MM.1S (cell line): ENCODE measurements around the gene UBE2J2.

Source experiments
- DNase-seq: peaks from one replicate; pipeline ENCODE4 v3.0.0-alpha.2; 2015
- H2AFZ ChIP-seq: fragments of 300-600 bp; sonication (generic); 2 replicates; pipeline ENCODE4 v1.6.0; 2016; ENCODE audit warnings: antibody characterized with exemption, low read length
- H3F3A ChIP-seq: fragments of 300-600 bp; sonication (generic); 2 replicates; pipeline ENCODE4 v1.6.1; 2016; ENCODE audit warnings: mild to moderate bottlenecking, antibody characterized with exemption, low read length, moderate library complexity, mixed read lengths; ENCODE audit not compliant: insufficient read depth
- H3K27ac ChIP-seq: fragments of 300-600 bp; sonication (generic); 2 replicates; pipeline ENCODE4 v1.5.1; 2016; ENCODE audit warnings: mild to moderate bottlenecking, low read length
- H3K27me3 ChIP-seq: fragments of 300-600 bp; sonication (generic); replicated peaks from 2 replicates; pipeline ENCODE4 v1.6.0; 2016; ENCODE audit warnings: low read length; ENCODE audit not compliant: insufficient read depth
- H3K36me3 ChIP-seq: fragments of 300-600 bp; sonication (generic); replicated peaks from 2 replicates; pipeline ENCODE4 v1.6.1; 2016; ENCODE audit warnings: mild to moderate bottlenecking, low read length, mixed read lengths; ENCODE audit not compliant: insufficient read depth
- H3K4me1 ChIP-seq: fragments of 300-600 bp; sonication (generic); 2 replicates; pipeline ENCODE4 v1.6.1; 2016; ENCODE audit warnings: low read length, mixed read lengths
- H3K4me2 ChIP-seq: fragments of 300-600 bp; sonication (generic); 2 replicates; pipeline ENCODE4 v1.6.0; 2016; ENCODE audit warnings: low read depth, low read length
- H3K4me3 ChIP-seq: fragments of 300-600 bp; sonication (generic); 2 replicates; pipeline ENCODE4 v1.5.1; 2016; ENCODE audit warnings: low read length, mixed read lengths
- H3K79me2 ChIP-seq: fragments of 300-600 bp; sonication (generic); 2 replicates; pipeline ENCODE4 v1.6.1; 2016; ENCODE audit warnings: mixed run types, low read length, mixed read lengths
- H3K9ac ChIP-seq: fragments of 300-600 bp; sonication (generic); 2 replicates; pipeline ENCODE4 v1.6.1; 2016; ENCODE audit warnings: low read length, mixed read lengths
- H3K9me2 ChIP-seq: fragments of 300-600 bp; sonication (generic); replicated peaks from 2 replicates; pipeline ENCODE4 v1.6.1; 2016; ENCODE audit warnings: mild to moderate bottlenecking, low read length, mixed read lengths; ENCODE audit not compliant: insufficient read depth
- H3K9me3 ChIP-seq: fragments of 300-600 bp; sonication (generic); replicated peaks from 2 replicates; pipeline ENCODE4 v1.6.1; 2016; ENCODE audit warnings: mild to moderate bottlenecking, low read length, mixed read lengths; ENCODE audit not compliant: insufficient read depth
- H4K20me1 ChIP-seq: fragments of 300-600 bp; sonication (generic); 2 replicates; pipeline ENCODE4 v1.6.1; 2016; ENCODE audit warnings: mild to moderate bottlenecking, low read length, moderate library complexity, mixed read lengths; ENCODE audit not compliant: insufficient read depth
- CTCF ChIP-seq: fragments of 300-600 bp; sonication (generic); IDR thresholded peaks from 2 replicates; pipeline ENCODE4 v1.5.1; 2016; ENCODE audit warnings: antibody characterized with exemption, low read length, mixed read lengths
- EZH2 ChIP-seq: fragments of 300-600 bp; sonication (generic); optimal IDR thresholded peaks from 2 replicates; pipeline ENCODE3; 2017; ENCODE audit warnings: low read depth, mild to moderate bottlenecking, antibody characterized with exemption, low read length, mixed read lengths
- EZH2phosphoT487 ChIP-seq: fragments of 300-600 bp; sonication (generic); IDR thresholded peaks from 2 replicates; pipeline ENCODE4 v1.6.1; 2018; ENCODE audit warnings: antibody characterized with exemption, low read length

UBE2J2 gene

GRCh38 chr1:1211541-1212441 lies 61.9 kb downstream of the UBE2J2 start:
- no peak for TF ChIP-seq CTCF
- TF ChIP-seq EZH2phosphoT487, result no peak
- Histone ChIP-seq H3K36me3 (no peaks in the 10 kb centered on the region), H3K4me2 (no peak overlapping the region), H3K9ac (no peak overlapping the region), H2AFZ (no peak overlapping the region), H3K27me3 (peaks cover 55% of the 10 kb centered on the region), H3K79me2 (no peaks in the 10 kb centered on the region), H3K27ac (no peak overlapping the region), H3K4me3 (no peak overlapping the region), H3F3A (0 out of 2 replicates have a peak, but pooled peaks cover 2% of the 10 kb centered on the region), H3K9me2 (no peaks in the 10 kb centered on the region), H3K4me1 (no peaks in the 10 kb centered on the region), H3K9me3 (no peaks in the 10 kb centered on the region), H4K20me1 (no peaks in the 10 kb centered on the region)
- DNase-seq, result no peak

- H3K9ac ChIP-seq, result no peak overlapping the region
Observed at GRCh38 chr1:1210726-1211540, 62.7 kb downstream of the UBE2J2 start.

GRCh38 chr1:1208713-1209433 lies 64.8 kb downstream of the UBE2J2 start:
- Histone ChIP-seq H3K79me2 (no peaks in the 10 kb centered on the region), H3K4me1 (no peaks in the 10 kb centered on the region), H3K36me3 (no peaks in the 10 kb centered on the region), H3K9me2 (no peaks in the 10 kb centered on the region), H4K20me1 (no peaks in the 10 kb centered on the region), H3K27me3 (peaks cover 84% of the 10 kb centered on the region), H3F3A (no peaks in the 10 kb centered on the region), H3K9ac (no peak overlapping the region), H3K4me3 (no peak overlapping the region), H2AFZ (no peak overlapping the region), H3K9me3 (no peaks in the 10 kb centered on the region), H3K4me2 (no peak overlapping the region), H3K27ac (no peak overlapping the region)
- no peak for TF ChIP-seq EZH2
- no peak for DNase-seq

More at GRCh38 chr1:1210726-1211540, 62.7 kb downstream of the UBE2J2 start:
- Histone ChIP-seq H3K27ac (no peak overlapping the region), H3K79me2 (no peaks in the 10 kb centered on the region), H3F3A (no peaks in the 10 kb centered on the region), H3K4me1 (no peaks in the 10 kb centered on the region), H3K4me2 (no peak overlapping the region), H3K4me3 (no peak overlapping the region), H2AFZ (no peak overlapping the region), H3K9me3 (no peaks in the 10 kb centered on the region), H4K20me1 (no peaks in the 10 kb centered on the region), H3K27me3 (peaks cover 64% of the 10 kb centered on the region), H3K36me3 (no peaks in the 10 kb centered on the region), H3K9me2 (no peaks in the 10 kb centered on the region)
- no peak for TF ChIP-seq EZH2
- no peak for TF ChIP-seq EZH2phosphoT487
- TF ChIP-seq CTCF, result no peak
- no peak for DNase-seq
